GM12878 (cell line): ENCODE data around the gene BBX. TPM values are rescaled to one million over a fixed set of nuclear protein-coding genes. Genes with fewer than 3 reads are reported as not detected.

Experiments
- BACH1 ChIP-seq: fragments of 450-650 bp; IDR thresholded peaks from 2 replicates; pipeline ENCODE4 v1.6.1; 2017; ENCODE audit warnings: mild to moderate bottlenecking, borderline replicate concordance
- BCL11A ChIP-seq: IDR thresholded peaks from 2 replicates; pipeline ENCODE4 v1.6.1; 2011; ENCODE audit warnings: low read depth, low read length
- BHLHE40 ChIP-seq, 2 experiments: fragments of 450-650 bp in 1 of 2; IDR thresholded peaks; 2 replicates each; pipeline ENCODE4 v1.6.1; 2011 to 2017; ENCODE audit warnings: low read depth in 2 of 2, borderline replicate concordance in 1 of 2, improper control_type of control experiment in 1 of 2, low read length in 1 of 2, mild to moderate bottlenecking in 1 of 2
- HDGF ChIP-seq: fragments of 450-650 bp; IDR thresholded peaks from 2 replicates; pipeline ENCODE4 v1.6.1; 2016; ENCODE audit warnings: antibody characterized with exemption
- MTA2 ChIP-seq: fragments of 450-650 bp; IDR thresholded peaks from 2 replicates; pipeline ENCODE4 v1.6.1; 2016; ENCODE audit warnings: low read depth, mild to moderate bottlenecking, moderate library complexity
- NBN ChIP-seq: fragments of 450-650 bp; IDR thresholded peaks from 2 replicates; pipeline ENCODE4 v1.6.1; 2016
- POLR2A ChIP-seq: IDR thresholded peaks from 2 replicates; pipeline ENCODE4 v1.6.1; 2011; ENCODE audit warnings: low read depth, mild to moderate bottlenecking, low read length
- RAD21 ChIP-seq: IDR thresholded peaks from 2 replicates; pipeline ENCODE4 v1.6.1; 2011; ENCODE audit warnings: mild to moderate bottlenecking, low read depth, low read length, moderate library complexity; ENCODE audit not compliant: insufficient read depth
- RUNX3 ChIP-seq: IDR thresholded peaks from 2 replicates; pipeline ENCODE4 v1.6.1; 2012; ENCODE audit warnings: low read length, inconsistent platforms
- ZNF24 ChIP-seq: fragments of 450-650 bp; IDR thresholded peaks from 2 replicates; pipeline ENCODE4 v1.6.1; 2017; ENCODE audit warnings: antibody characterized with exemption, mild to moderate bottlenecking
- polyA plus RNA-seq, 11 experiments: library from polyadenylated mRNA; depleted of rRNA in 4 of 11; unstranded in 6 of 11; stranded (reverse) in 5 of 11; fragments of >200 nt; fragmentation: Nextera tagmentation in 4 of 11; fragmentation: Illumina TruSeq in 1 of 11; extraction: Ambion mirVana in 4 of 11; extraction: Trizol in 1 of 11; gene quantifications; 1 replicate in 1 of 11; 2 replicates in 10 of 11; pipeline versions ENCODE4 v1.2.1 to v1.2.3, GENCODE V29; 2011 to 2016; ENCODE audit warnings: inconsistent platforms in 2 of 11, missing spikeins in 2 of 11, low read depth in 1 of 11
- total RNA-seq, 4 experiments: library from RNA; depleted of rRNA in 3 of 4; stranded (reverse); fragments of >200 nt in 3 of 4; fragmentation: Illumina TruSeq in 1 of 4; extraction: Trizol in 1 of 4; gene quantifications; 2 replicates each; pipeline versions ENCODE4 v1.2.1 to v1.2.3, GENCODE V29; 2013 to 2021
- TF ChIP-seq, protein P1 (sequence below): fragments of 150-350 bp; IDR thresholded peaks from 2 replicates; pipeline ENCODE4 v1.6.1; 2014; ENCODE audit warnings: mild to moderate bottlenecking, low read depth, low read length
- TF ChIP-seq, protein P2 (sequence below): fragments of 450-650 bp; IDR thresholded peaks from 2 replicates; pipeline ENCODE4 v1.6.1; 2016; ENCODE audit warnings: mild to moderate bottlenecking, moderate library complexity, borderline replicate concordance
- TF ChIP-seq, protein P3 (sequence below): fragments of 450-650 bp; IDR thresholded peaks from 2 replicates; pipeline ENCODE4 v1.6.1; 2016; ENCODE audit warnings: mild to moderate bottlenecking
- TF ChIP-seq, protein P4 (sequence below): fragments of 450-650 bp; IDR thresholded peaks from 2 replicates; pipeline ENCODE4 v1.6.1; 2017; ENCODE audit warnings: mild to moderate bottlenecking

The BBX gene
- total and polyA plus RNA-seq, 10 of the 15 experiments (the other 5 are each of a cell fraction or from before 2014, with no cell fraction given) = 13.3 to 38.5 (median 32.0) TPM

GRCh38 chr3:107523539-107524325 is 970 bp downstream of the BBX start (continued):
- TF ChIP-seq NBN = peak; percentile 66; the same call in 1 of the 2 replicates
- TF ChIP-seq BACH1 = no peak
- TF ChIP-seq, protein P1, sequence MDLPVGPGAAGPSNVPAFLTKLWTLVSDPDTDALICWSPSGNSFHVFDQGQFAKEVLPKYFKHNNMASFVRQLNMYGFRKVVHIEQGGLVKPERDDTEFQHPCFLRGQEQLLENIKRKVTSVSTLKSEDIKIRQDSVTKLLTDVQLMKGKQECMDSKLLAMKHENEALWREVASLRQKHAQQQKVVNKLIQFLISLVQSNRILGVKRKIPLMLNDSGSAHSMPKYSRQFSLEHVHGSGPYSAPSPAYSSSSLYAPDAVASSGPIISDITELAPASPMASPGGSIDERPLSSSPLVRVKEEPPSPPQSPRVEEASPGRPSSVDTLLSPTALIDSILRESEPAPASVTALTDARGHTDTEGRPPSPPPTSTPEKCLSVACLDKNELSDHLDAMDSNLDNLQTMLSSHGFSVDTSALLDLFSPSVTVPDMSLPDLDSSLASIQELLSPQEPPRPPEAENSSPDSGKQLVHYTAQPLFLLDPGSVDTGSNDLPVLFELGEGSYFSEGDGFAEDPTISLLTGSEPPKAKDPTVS = no peak
- TF ChIP-seq POLR2A = peak; percentile 21; the same call in 1 of the 2 replicates
- 0 out of 2 replicates have a peak, but pooled peaks have one; percentile 70 for TF ChIP-seq HDGF
- TF ChIP-seq MTA2 = peak; percentile 37; the same call in 1 of the 2 replicates
- no peak for TF ChIP-seq ZNF24
- TF ChIP-seq, protein P2, sequence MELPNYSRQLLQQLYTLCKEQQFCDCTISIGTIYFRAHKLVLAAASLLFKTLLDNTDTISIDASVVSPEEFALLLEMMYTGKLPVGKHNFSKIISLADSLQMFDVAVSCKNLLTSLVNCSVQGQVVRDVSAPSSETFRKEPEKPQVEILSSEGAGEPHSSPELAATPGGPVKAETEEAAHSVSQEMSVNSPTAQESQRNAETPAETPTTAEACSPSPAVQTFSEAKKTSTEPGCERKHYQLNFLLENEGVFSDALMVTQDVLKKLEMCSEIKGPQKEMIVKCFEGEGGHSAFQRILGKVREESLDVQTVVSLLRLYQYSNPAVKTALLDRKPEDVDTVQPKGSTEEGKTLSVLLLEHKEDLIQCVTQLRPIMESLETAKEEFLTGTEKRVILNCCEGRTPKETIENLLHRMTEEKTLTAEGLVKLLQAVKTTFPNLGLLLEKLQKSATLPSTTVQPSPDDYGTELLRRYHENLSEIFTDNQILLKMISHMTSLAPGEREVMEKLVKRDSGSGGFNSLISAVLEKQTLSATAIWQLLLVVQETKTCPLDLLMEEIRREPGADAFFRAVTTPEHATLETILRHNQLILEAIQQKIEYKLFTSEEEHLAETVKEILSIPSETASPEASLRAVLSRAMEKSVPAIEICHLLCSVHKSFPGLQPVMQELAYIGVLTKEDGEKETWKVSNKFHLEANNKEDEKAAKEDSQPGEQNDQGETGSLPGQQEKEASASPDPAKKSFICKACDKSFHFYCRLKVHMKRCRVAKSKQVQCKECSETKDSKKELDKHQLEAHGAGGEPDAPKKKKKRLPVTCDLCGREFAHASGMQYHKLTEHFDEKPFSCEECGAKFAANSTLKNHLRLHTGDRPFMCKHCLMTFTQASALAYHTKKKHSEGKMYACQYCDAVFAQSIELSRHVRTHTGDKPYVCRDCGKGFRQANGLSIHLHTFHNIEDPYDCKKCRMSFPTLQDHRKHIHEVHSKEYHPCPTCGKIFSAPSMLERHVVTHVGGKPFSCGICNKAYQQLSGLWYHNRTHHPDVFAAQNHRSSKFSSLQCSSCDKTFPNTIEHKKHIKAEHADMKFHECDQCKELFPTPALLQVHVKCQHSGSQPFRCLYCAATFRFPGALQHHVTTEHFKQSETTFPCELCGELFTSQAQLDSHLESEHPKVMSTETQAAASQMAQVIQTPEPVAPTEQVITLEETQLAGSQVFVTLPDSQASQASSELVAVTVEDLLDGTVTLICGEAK = 0 out of 2 replicates have a peak, but pooled peaks have one; percentile 33
- TF ChIP-seq, protein P3, sequence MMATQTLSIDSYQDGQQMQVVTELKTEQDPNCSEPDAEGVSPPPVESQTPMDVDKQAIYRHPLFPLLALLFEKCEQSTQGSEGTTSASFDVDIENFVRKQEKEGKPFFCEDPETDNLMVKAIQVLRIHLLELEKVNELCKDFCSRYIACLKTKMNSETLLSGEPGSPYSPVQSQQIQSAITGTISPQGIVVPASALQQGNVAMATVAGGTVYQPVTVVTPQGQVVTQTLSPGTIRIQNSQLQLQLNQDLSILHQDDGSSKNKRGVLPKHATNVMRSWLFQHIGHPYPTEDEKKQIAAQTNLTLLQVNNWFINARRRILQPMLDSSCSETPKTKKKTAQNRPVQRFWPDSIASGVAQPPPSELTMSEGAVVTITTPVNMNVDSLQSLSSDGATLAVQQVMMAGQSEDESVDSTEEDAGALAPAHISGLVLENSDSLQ = no peak
- TF ChIP-seq BCL11A = no peak
- TF ChIP-seq RUNX3 = 0 out of 2 replicates have a peak, but pooled peaks have one; percentile 9
- TF ChIP-seq, protein P4, sequence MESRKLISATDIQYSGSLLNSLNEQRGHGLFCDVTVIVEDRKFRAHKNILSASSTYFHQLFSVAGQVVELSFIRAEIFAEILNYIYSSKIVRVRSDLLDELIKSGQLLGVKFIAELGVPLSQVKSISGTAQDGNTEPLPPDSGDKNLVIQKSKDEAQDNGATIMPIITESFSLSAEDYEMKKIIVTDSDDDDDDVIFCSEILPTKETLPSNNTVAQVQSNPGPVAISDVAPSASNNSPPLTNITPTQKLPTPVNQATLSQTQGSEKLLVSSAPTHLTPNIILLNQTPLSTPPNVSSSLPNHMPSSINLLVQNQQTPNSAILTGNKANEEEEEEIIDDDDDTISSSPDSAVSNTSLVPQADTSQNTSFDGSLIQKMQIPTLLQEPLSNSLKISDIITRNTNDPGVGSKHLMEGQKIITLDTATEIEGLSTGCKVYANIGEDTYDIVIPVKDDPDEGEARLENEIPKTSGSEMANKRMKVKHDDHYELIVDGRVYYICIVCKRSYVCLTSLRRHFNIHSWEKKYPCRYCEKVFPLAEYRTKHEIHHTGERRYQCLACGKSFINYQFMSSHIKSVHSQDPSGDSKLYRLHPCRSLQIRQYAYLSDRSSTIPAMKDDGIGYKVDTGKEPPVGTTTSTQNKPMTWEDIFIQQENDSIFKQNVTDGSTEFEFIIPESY = no peak
- TF ChIP-seq RAD21 = no peak
- peak in 1 of 2 experiments; percentile 34; a peak in 1 of 4 replicates for TF ChIP-seq BHLHE40 (IDR thresholded peaks at IDR 0.05; ENCODE audit: borderline replicate concordance in 1 of 2, low read depth in 2 of 2, low read length in 1 of 2)
